Motor neuron (in vitro differentiated cells): Measurements from ENCODE around the gene ELOVL1. TPM values are rescaled to one million over a fixed set of nuclear protein-coding genes. Genes with fewer than 3 reads are reported as not detected.

Experiments
- ATAC-seq, 8 experiments: fragments of 200-7000 bp; cut with Tn5 transposase; replicated peaks in 6 of 8; 2 replicates each; pipeline ENCODE4 v1.8.0; 2021; ENCODE audit warnings: mild to moderate bottlenecking in 8 of 8, moderate library complexity in 8 of 8
- H3K27ac ChIP-seq, 2 donors: fragments of 250-450 bp; sonication (Bioruptor Pico); 2 replicates each; pipeline ENCODE4 v1.9.0; 2021; ENCODE audit warnings: antibody characterized with exemption in 2 of 2, mild to moderate bottlenecking in 2 of 2, moderate library complexity in 1 of 2
- H3K4me1 ChIP-seq, 2 donors: fragments of 250-450 bp; sonication (Bioruptor Pico); replicated peaks in 1 of 2; 2 replicates each; pipeline ENCODE4 v1.6.1; 2021; ENCODE audit warnings: antibody characterized with exemption in 2 of 2, mild to moderate bottlenecking in 2 of 2, moderate library complexity in 1 of 2
- H3K4me3 ChIP-seq, 5 donors: fragments of 250-450 bp; sonication (Bioruptor Pico); 2 replicates each; pipeline ENCODE4 v1.9.0; 2021; ENCODE audit warnings: antibody characterized with exemption in 5 of 5, mild to moderate bottlenecking in 5 of 5, moderate library complexity in 4 of 5
- WGBS, 10 experiments: fragments of 450-650 bp; shearing (Covaris generic); methylation state at CpG; one replicate each; pipeline ENCODE4 v1.0.0; 2022; 5-methylcytosine and 5-hydroxymethylcytosine counted together
- in situ Hi-C, 9 experiments: fragments of 400-800 bp; cut with MboI; loops; one replicate each; pipeline ENCODE4 v1.15.0; 2021; ENCODE audit warnings: low sequenced_read_pairs in 9 of 9, low pct_unique_long_range_greater_than_20kb in 2 of 9; ENCODE audit not compliant: unreplicated experiment in 9 of 9
- total RNA-seq, 8 experiments: library from RNA; unstranded; fragments of 300-600 nt; gene quantifications; 2 replicates each; pipeline versions ENCODE4 v1.2.3 to v1.2.4, GENCODE V29; 2022

ELOVL1 gene
- total RNA-seq, 8 experiments from 2014 or later = 11.1 to 83.1 (median 24.5) TPM

DNA sequence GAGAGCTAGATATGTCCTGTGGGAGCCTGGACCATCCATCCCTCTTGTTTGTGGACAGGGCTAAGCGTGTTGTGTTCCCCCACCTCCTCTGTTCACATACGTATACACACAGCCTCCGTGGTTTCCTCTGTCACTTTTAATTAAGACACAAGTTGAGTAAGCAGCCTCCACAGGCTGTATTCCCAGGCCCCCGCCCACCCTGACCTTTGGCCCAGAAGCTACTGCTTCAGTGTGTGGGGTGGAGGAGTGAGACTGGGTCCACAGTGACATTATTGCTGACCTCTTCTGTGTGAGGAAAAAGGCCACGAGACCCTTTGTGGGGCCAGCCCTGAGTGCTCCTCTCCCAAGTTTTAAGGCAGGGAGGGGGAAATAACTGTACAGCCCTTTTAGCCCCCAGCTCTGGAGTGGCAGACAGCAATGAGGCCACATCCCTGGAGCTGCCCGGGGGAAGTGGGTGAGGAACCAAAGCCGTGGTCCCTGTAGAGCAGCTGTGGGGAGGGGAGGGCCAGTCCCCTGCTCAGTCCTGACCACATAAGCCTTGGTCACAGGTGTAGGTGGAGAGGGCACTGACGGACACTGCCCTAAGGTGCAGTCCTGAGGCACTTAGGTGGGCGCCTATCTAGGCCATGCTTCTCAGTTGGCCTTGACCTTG lies 4.4 kb downstream of the ELOVL1 start:
- Histone ChIP-seq H3K4me3 (no peak overlapping the region), H3K27ac (no peak overlapping the region), H3K4me1 (peaks cover 9 to 22% of the 10 kb centered on the region in 2 donors)
- in situ Hi-C loops = loop anchor here in 1 of 9 experiments (10.0 kb wide), 1 partner anchor 129 kb away; no protein-coding TSS in a partner anchor
- no peak for ATAC-seq
- 0 to 87% (median 60%) methylated on average over 1 to 5 of the region's 9 CpGs; no CpG with 5 or more reads in 4 of the 10 experiments for WGBS, 10 experiments

- no peak overlapping the region for H3K27ac ChIP-seq
- no peak for ATAC-seq
- 100% methylated on average over 1 of the region's 4 CpGs; no CpG with 5 or more reads in 9 of the 10 experiments for WGBS, 10 experiments
- peaks cover 5 to 13% of the 10 kb centered on the region in 2 donors for H3K4me1 ChIP-seq
- peak overlapping the region in 1 of 5 donors; percentile 58 for H3K4me3 ChIP-seq
- in situ Hi-C loops = loop anchor here in 1 of 9 experiments (10.0 kb wide), 1 partner anchor 126 kb away; no protein-coding TSS in a partner anchor
Measured at GRCh38 chr1:43360616-43361015, 7.2 kb downstream of the ELOVL1 start.

DNA sequence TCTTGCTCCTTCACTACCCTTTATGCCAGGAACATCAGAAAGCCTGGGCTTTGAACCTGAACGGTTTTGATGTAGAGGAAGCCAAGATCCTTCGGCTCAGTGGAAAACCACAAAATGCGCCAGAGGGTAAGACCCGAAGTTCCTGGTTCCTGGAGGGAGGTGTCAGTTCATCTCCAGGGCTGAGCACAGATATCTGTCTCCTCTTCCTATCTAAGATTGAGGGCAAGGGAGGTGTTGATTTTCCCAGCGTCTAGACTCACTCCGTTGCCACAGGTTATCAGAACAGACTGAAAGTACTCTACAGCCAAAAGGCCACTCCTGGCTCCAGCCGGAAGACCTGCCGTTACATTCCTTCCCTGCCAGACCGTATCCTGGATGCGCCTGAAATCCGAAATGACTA lies 8.1 kb downstream of the ELOVL1 start:
- Histone ChIP-seq H3K4me1 (peaks cover 5 to 13% of the 10 kb centered on the region in 2 donors), H3K4me3 (peak overlapping the region; percentile 58 to 84 (median 72)), H3K27ac (no peak overlapping the region)
- ATAC-seq = no peak
- 0 to 43% (median 27%) methylated on average over 1 to 11 of the region's 11 CpGs; no CpG with 5 or more reads in 2 of the 10 experiments for WGBS, 10 experiments
- in situ Hi-C loops = loop anchor here in 1 of 9 experiments (10.0 kb wide), 1 partner anchor 125 kb away; no protein-coding TSS in a partner anchor

DNA sequence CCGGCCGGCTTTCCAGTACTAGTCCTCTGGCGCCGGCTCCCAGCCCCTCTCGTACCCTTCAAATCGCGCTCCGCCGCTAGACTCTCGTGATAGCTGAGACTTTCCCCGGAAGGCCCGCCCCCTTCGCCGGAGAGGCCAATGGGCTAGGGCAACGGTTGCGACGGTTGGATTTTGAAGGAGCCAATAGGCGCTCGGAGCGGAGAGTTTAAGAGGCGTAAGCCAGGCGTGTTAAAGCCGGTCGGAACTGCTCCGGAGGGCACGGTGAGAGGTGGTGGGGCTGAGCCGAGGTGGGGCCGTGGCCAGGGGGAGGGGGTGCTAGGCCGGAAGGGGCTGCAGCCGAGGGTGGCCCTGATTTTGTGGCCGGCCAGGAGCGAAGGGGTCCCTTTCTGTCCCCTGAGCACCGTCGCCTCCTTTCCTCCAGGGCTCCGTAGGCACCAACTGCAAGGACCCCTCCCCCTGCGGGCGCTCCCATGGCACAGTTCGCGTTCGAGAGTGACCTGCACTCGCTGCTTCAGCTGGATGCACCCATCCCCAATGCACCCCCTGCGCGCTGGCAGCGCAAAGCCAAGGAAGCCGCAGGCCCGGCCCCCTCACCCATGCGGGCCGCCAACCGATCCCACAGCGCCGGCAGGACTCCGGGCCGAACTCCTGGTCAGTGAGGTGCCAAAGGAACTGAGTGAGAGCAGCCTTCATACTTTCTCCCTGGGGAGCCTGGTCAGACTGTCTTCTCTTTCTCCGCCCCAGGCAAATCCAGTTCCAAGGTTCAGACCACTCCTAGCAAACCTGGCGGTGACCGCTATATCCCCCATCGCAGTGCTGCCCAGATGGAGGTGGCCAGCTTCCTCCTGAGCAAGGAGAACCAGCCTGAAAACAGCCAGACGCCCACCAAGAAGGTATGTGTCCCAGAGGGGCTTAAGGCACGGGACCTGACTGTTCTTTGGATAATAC lies 8.8 kb downstream of the ELOVL1 start, which contains the start of gene CDC20:
Gene CDC20 (plus strand): TSS at position 236 of the 948 bp plus-strand sequence. CDS start 235 bp downstream, at position 471.
- 0 to 3% (median 1%) methylated on average over 3 to 13 of the region's 59 CpGs; no CpG with 5 or more reads in 4 of the 10 experiments for WGBS, 10 experiments
- ATAC-seq = peak; percentile 95 to 98 (median 97)
- peak within 1 kb of the TSS; percentile 58 to 84 (median 72) for H3K4me3 ChIP-seq
- H3K4me1 ChIP-seq = peaks cover 5 to 13% of the 10 kb centered on the region in 2 donors
- H3K27ac ChIP-seq = peak within 1 kb of the TSS; percentile 69 to 79
- in situ Hi-C loops = no loop called here

- Histone ChIP-seq H3K4me1 (peaks cover 5 to 13% of the 10 kb centered on the region in 2 donors), H3K27ac (peak overlapping the region; percentile 69 to 79), H3K4me3 (peak overlapping the region; percentile 58 to 84 (median 72))
- in situ Hi-C loops = no loop called here
- 0 to 6% (median 1%) methylated on average over 1 to 14 of the region's 33 CpGs; no CpG with 5 or more reads in 3 of the 10 experiments for WGBS, 10 experiments
- ATAC-seq = peak; percentile 10 to 45 (median 36)
Measured at GRCh38 chr1:43358121-43358745, 9.6 kb downstream of the ELOVL1 start.

DNA sequence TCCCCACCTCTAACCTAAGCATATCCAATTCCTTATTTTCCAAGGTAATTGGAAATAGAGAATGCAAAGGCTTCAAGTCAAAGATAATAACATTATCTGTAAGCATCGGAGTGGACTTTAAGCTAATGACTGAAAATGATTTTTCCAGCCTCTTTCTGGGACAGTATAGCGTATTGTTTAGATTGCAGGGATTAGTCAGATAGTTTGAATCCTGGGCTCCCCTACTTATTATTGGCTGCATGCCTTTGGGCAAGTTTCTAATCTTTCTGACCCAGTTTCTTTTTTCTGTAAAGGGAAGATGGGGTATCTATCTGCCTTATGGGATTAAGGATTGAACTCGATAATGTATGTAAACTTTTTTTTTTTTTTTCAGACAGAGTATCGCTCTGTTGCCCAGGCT lies 10.6 kb downstream of the ELOVL1 start:
- ATAC-seq = no peak
- no peak overlapping the region for H3K4me3 ChIP-seq
- 91 to 100% (median 97%) methylated on average over 2 to 4 of the region's 4 CpGs; no CpG with 5 or more reads in 1 of the 10 experiments for WGBS, 10 experiments
- no peak overlapping the region for H3K27ac ChIP-seq
- in situ Hi-C loops = no loop called here
- peaks cover 5 to 13% of the 10 kb centered on the region in 2 donors for H3K4me1 ChIP-seq

- 67 to 100% (median 80%) methylated on average over 1 to 2 of the region's 2 CpGs; no CpG with 5 or more reads in 7 of the 10 experiments for WGBS, 10 experiments
- peaks cover 5 to 7% of the 10 kb centered on the region in 2 donors for H3K4me1 ChIP-seq
- ATAC-seq = peak in 1 of 8 experiments; percentile 13
- in situ Hi-C loops = no loop called here
- H3K4me3 ChIP-seq = no peak overlapping the region
- no peak overlapping the region for H3K27ac ChIP-seq
Measured at GRCh38 chr1:43354936-43355335, 12.9 kb downstream of the ELOVL1 start.

- 56 to 100% (median 82%) methylated on average over 1 to 2 of the region's 2 CpGs; no CpG with 5 or more reads in 2 of the 10 experiments for WGBS, 10 experiments
Measured at GRCh38 chr1:43354471-43354870, 13.3 kb downstream of the ELOVL1 start.

DNA sequence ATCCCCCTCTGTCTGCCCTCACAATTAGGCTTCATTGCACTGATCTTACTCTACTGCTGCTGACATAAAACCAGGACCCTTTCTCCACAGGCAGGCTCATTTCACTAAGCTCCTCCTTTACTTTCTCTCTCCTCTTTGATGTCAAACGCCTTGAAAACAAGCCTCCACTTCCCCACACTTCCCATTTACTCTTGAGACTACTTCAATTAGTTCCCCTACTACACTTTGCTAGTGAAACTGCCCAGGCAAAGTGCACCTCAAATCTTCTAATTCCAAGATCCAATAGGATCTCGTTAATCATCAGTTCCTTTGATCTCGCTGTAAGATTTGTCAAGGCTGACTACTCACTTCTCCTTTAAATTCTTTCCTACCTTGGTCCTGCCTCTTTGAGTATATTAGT lies 14.9 kb downstream of the ELOVL1 start:
- 42 to 100% (median 75%) methylated on average over 2 to 3 of the region's 3 CpGs; no CpG with 5 or more reads in 2 of the 10 experiments for WGBS, 10 experiments
- Histone ChIP-seq H3K4me1 (peaks cover 16 to 20% of the 10 kb centered on the region in 2 donors), H3K27ac (no peak overlapping the region)

More at GRCh38 chr1:43354471-43354870, 13.3 kb downstream of the ELOVL1 start:
- Histone ChIP-seq H3K4me1 (peaks cover 10% of the 10 kb centered on the region in 2 donors), H3K4me3 (no peak overlapping the region), H3K27ac (no peak overlapping the region)
- no peak for ATAC-seq
- in situ Hi-C loops = no loop called here

GRCh38 chr1:43352351-43352705 lies 15.5 kb downstream of the ELOVL1 start:
- in situ Hi-C loops = no loop called here
- Histone ChIP-seq H3K4me1 (peaks cover 12 to 16% of the 10 kb centered on the region in 2 donors), H3K27ac (no peak overlapping the region), H3K4me3 (no peak overlapping the region)
- 60% methylated on average over 1 of the region's 2 CpGs; no CpG with 5 or more reads in 9 of the 10 experiments for WGBS, 10 experiments
- ATAC-seq = no peak

More for the DNA sequence above, 14.9 kb downstream of the ELOVL1 start:
- in situ Hi-C loops = no loop called here
- H3K4me3 ChIP-seq = no peak overlapping the region
- ATAC-seq = no peak

DNA sequence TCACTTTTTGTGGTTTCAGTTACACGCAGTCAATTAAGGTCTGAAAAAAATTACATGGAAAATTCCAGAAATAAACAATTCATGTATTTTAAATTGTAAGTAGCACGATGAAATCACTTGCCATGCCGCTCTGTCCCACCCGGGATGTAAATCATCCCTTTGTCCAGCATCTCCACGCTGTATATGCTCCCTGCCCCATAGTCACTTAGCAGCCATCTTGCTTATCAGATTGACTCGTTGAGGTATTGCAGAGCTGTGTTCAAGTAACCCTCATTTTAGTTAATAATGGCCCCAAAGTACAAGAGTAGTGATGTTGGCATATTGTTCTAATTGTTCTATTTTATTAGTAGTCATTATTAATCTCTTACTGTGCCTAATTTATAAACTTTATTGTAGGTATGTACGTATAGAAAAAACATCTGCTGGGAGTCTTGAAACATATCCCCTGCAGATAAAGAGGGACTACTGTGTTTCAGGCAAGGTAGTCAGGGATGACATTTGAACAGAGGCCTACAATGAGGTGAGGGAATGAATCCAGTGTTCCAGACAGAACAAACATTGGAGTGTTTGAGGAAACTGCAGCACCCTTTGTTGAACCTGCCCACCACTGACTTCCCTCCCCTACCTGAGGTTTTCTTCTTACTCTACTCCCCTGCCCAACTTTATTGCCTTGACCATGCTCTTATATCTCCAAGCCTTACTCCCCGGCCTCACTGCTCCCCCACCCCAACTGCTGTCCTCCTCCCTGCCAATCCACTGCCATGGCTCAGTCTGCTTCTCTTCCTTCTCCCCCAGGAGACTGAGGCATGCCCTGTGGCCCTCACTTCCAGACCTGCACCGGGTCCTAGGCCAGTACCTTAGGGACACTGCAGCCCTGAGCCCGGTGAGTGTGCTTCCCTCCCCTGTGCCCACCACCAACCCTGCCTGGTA lies 16.1 kb downstream of the ELOVL1 start:
- WGBS, 10 experiments = 31 to 100% (median 88%) methylated on average over 3 to 10 of the region's 10 CpGs
- in situ Hi-C loops = no loop called here
- ATAC-seq = no peak
- H3K4me3 ChIP-seq = no peak overlapping the region
- H3K27ac ChIP-seq = no peak overlapping the region
- peaks cover 12 to 16% of the 10 kb centered on the region in 2 donors for H3K4me1 ChIP-seq
